ENCODE data around the gene CASP3. TPM values are rescaled to one million over a fixed set of nuclear protein-coding genes. Genes with fewer than 3 reads are reported as not detected.
A peak's percentile ranks its signal among the peaks of the same experiment; 100 is the strongest.

Gene CASP3
- total and polyA plus RNA-seq, 12 donors: 8.5 to 44.5 (median 19.4) TPM

DNA sequence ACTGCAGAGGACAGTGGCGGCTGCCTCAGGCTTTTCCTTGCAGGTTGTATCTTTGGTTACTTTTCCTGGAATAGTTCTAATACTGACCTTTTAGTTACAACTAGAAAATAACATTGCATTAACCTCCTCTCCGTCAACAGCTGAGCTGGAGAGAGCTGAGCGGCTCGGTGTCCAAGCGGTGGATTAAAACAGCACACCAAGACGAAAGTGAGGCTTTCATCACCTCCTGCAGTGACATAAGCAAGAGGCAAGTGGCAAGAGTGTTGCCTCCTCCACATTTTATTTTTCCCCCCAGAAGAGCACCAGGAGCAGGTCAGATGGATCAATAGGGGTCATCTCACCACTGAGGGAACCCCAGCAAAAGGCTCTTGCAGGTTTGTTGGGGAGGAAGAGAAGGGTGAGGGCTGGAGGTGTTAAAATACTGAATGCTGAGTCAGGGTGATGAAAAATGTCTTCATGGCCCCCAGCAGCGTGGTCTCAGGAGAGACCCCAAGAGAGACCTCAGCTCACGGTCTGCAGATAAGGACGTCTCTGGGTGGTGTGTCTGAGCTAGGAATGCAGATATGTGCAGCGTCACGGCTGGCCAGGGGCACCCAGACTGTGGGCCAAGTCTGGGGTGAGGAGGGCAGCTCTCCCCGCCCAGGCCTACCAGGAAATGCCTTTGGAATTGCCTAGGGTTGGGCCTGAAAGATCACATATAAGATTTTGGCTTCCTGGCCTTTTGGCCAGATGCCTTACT is 50.3 kb downstream of the CASP3 start:
- 70 to 79% (median 75%) methylated on average over 9 to 12 of the region's 12 CpGs for WGBS, 4 donors
- H3K4me3 ChIP-seq: no peak overlapping the region
- no peaks in the 10 kb centered on the region for H3K4me1 ChIP-seq (replicated peaks in 1 of 2)
- TF ChIP-seq, protein P1, sequence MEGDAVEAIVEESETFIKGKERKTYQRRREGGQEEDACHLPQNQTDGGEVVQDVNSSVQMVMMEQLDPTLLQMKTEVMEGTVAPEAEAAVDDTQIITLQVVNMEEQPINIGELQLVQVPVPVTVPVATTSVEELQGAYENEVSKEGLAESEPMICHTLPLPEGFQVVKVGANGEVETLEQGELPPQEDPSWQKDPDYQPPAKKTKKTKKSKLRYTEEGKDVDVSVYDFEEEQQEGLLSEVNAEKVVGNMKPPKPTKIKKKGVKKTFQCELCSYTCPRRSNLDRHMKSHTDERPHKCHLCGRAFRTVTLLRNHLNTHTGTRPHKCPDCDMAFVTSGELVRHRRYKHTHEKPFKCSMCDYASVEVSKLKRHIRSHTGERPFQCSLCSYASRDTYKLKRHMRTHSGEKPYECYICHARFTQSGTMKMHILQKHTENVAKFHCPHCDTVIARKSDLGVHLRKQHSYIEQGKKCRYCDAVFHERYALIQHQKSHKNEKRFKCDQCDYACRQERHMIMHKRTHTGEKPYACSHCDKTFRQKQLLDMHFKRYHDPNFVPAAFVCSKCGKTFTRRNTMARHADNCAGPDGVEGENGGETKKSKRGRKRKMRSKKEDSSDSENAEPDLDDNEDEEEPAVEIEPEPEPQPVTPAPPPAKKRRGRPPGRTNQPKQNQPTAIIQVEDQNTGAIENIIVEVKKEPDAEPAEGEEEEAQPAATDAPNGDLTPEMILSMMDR (IDR thresholded peaks at IDR 0.05): no peak
- TF ChIP-seq POLR2A (IDR thresholded peaks at IDR 0.05): no peak
- H3K9me3 ChIP-seq (replicated peaks in 1 of 3): no peaks in the 10 kb centered on the region
- DNase-seq: peak in 2 of 7 donors; percentile 37 to 54
- peak overlapping the region in 1 of 5 donors; percentile 33 for H3K27ac ChIP-seq
- H3K27me3 ChIP-seq: no peaks in the 10 kb centered on the region
- no peaks in the 10 kb centered on the region for H3K36me3 ChIP-seq (replicated peaks in 1 of 2)
- intact Hi-C loops (cut with DNase I): no loop called here

DNA sequence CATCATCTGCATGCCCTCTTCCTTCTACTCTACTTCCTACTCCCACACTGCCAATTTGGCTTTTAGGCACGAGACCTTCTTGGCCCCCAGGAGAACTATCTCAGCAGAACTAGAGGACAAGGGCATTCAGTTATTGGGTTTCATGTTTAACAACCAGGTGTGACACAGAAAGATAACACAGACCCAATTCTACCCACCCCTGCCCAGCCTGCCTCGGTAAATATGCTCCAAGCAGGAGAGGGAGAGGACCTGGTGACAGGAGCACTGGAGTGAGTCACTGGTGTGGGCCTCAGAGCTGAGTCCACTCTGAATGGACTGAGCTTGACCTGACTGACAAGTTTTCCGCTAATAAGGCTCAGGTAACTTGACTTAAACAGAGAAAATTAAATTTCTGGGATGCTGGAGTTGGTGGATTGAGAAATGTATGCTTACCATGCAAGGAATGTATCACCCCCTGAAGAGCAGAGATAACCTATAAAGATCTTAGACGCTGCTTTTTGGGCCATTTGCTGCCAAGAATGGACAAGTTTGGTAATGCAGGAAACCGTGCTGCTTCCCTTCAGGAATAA is 52.5 kb downstream of the CASP3 start:
- H3K4me3 ChIP-seq: no peak overlapping the region
- no peaks in the 10 kb centered on the region for H3K36me3 ChIP-seq (replicated peaks in 1 of 2)
- no peaks in the 10 kb centered on the region for H3K9me3 ChIP-seq (replicated peaks in 1 of 3)
- H3K27ac ChIP-seq: peak overlapping the region in 1 of 5 donors; percentile 9
- H3K4me1 ChIP-seq (replicated peaks in 1 of 2): no peaks in the 10 kb centered on the region
- no peaks in the 10 kb centered on the region for H3K27me3 ChIP-seq
- TF ChIP-seq, protein P1 (IDR thresholded peaks at IDR 0.05): no peak
- no peak for TF ChIP-seq POLR2A (IDR thresholded peaks at IDR 0.05)
- 70 to 73% (median 71%) methylated on average over 5 of the region's 5 CpGs for WGBS, 4 donors
- DNase-seq: no peak
- intact Hi-C loops (cut with DNase I): no loop called here

DNA sequence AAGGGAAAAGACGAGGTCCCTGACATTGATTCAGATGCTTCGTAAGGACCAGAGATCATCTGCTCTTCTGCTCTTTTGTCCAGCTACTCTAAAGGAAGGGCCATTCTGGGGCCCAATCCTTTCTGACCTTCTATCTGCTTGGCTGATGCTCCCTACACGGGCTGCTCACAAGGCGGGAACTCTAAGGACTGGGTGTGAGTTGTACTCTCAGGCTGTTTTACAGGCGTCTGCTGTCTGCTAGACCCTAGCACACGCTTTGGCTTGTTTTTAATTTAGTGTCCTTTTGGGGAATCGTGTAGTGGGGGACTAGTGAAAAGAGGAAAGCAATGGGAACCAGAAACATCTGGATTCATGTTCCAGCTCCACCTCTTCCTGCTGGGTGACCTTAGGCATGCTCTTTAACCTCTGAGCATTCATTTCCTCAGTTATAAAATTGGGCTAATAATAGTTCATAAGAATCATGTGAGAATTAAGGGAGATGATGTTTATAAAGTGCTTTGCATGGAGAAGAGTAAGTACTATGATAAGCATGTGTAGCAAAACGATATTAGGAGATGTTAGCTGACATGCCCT is 53.1 kb downstream of the CASP3 start:
- intact Hi-C loops (cut with DNase I): no loop called here
- 70 to 81% (median 74%) methylated on average over 7 to 8 of the region's 8 CpGs for WGBS, 4 donors
- no peak for DNase-seq
- H3K4me1 ChIP-seq (replicated peaks in 1 of 2): no peaks in the 10 kb centered on the region
- H3K36me3 ChIP-seq (replicated peaks in 1 of 2): no peaks in the 10 kb centered on the region
- no peaks in the 10 kb centered on the region for H3K27me3 ChIP-seq
- H3K27ac ChIP-seq: no peak overlapping the region
- no peak overlapping the region for H3K4me3 ChIP-seq
- H3K9me3 ChIP-seq (replicated peaks in 1 of 3): no peaks in the 10 kb centered on the region
- TF ChIP-seq POLR2A (IDR thresholded peaks at IDR 0.05): no peak
- TF ChIP-seq, protein P1 (IDR thresholded peaks at IDR 0.05): no peak

DNA sequence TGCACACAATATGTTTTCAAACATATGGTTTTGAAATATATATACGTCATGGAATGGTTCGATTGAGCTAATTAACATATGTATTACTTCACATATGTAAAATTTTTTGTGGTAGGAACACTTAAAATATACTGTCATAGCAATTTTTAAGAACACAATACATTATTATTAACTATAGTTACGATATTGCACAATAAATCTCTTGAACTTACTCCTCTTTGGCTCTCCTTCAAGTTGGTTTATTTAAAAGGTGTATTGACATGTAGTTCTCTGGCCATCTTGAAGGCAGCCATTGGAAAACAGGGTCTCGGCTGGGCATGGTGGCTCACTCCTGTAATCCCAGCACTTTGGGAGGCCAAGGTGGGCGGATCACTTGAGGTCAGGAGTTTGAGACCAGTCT is 53.8 kb downstream of the CASP3 start:
- no peak for DNase-seq
- 91 to 94% (median 92%) methylated on average over 5 of the region's 5 CpGs for WGBS, 4 donors
- Histone ChIP-seq H3K36me3 (replicated peaks in 1 of 2) (no peaks in the 10 kb centered on the region), H3K4me3 (no peak overlapping the region), H3K27ac (no peak overlapping the region), H3K4me1 (replicated peaks in 1 of 2) (no peaks in the 10 kb centered on the region), H3K27me3 (no peaks in the 10 kb centered on the region), H3K9me3 (replicated peaks in 1 of 3) (no peaks in the 10 kb centered on the region)
- intact Hi-C loops (cut with DNase I): no loop called here
- TF ChIP-seq, protein P1 (IDR thresholded peaks at IDR 0.05): no peak
- no peak for TF ChIP-seq POLR2A (IDR thresholded peaks at IDR 0.05)

Data from adrenal gland (tissue), 12 donors.